ENCODE measurements around the gene NT5C1B. TPM values are rescaled to one million over a fixed set of nuclear protein-coding genes. Genes with fewer than 3 reads are reported as not detected.

Gene NT5C1B
- total RNA-seq, 4 donors from 2014 or later: 0.42 TPM; not detected in 3

Small RNAs within 50 kb of the gene (small RNA-seq; reads per million reads assigned to genes)
- gene RNU6-1215P: 0 reads per million in 3 donors

Other genes starting within 250 kb of the NT5C1B start
- gene RDH14, start 28.9 kb downstream of the NT5C1B start, total RNA-seq: 10 to 100 TPM; 56.9 to 72.2 (median 65.1) TPM

All from esophagus muscularis mucosa (tissue), 4 donors.